Sigmoid colon (tissue), 3 donors: ENCODE measurements around the gene HYAL4.

Experiments
- POLR2A ChIP-seq, 2 donors: fragments of 450-650 bp; IDR thresholded peaks; one replicate each; pipeline ENCODE4 v1.6.1; 2016; ENCODE audit warnings: antibody characterized with exemption in 2 of 2, mild to moderate bottlenecking in 2 of 2, moderate library complexity in 2 of 2
- TF ChIP-seq, protein P1 (sequence below), 4 experiments: fragments of 450-650 bp in 3 of 4; fragments of 200-600 bp in 1 of 4; IDR thresholded peaks; one replicate each; pipeline ENCODE4 v1.5.1; 2016 to 2019; ENCODE audit warnings: antibody characterized with exemption in 4 of 4, mild to moderate bottlenecking in 3 of 4, moderate library complexity in 2 of 4

DNA sequence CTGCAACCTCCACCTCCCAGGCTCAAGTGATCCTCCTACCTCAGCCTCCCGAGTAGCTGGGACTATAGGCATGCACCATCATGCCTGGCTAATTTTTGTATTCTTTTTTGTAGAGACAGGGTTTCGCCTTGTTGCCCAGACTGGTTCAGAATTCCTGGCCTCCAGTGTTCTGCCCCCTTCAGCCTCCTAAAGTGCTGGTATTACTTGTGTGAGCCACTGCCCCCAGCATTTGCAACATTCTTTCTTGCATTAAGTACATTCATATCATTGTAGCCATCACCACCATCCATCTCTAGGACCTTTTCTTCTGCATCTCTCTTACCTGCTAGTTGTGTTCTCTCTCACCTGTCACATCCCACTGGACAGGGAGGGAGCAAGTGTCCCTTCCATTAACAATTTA is 35.5 kb upstream of the HYAL4 start:
- TF ChIP-seq, protein P1, sequence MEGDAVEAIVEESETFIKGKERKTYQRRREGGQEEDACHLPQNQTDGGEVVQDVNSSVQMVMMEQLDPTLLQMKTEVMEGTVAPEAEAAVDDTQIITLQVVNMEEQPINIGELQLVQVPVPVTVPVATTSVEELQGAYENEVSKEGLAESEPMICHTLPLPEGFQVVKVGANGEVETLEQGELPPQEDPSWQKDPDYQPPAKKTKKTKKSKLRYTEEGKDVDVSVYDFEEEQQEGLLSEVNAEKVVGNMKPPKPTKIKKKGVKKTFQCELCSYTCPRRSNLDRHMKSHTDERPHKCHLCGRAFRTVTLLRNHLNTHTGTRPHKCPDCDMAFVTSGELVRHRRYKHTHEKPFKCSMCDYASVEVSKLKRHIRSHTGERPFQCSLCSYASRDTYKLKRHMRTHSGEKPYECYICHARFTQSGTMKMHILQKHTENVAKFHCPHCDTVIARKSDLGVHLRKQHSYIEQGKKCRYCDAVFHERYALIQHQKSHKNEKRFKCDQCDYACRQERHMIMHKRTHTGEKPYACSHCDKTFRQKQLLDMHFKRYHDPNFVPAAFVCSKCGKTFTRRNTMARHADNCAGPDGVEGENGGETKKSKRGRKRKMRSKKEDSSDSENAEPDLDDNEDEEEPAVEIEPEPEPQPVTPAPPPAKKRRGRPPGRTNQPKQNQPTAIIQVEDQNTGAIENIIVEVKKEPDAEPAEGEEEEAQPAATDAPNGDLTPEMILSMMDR (IDR thresholded peaks at IDR 0.05): no peak
- TF ChIP-seq POLR2A (IDR thresholded peaks at IDR 0.05): no peak
